CD4-positive, alpha-beta T cell treated with Interleukin-21 for 1 hour (primary cell): ENCODE results near the gene OR2K2.
"Not testable (repeated sequence)": the region's sequence is repeated elsewhere in the genome, so short reads cannot be mapped to it uniquely, and the experiment has no call there.

ENCODE experiments used
- DNase-seq: peaks from one replicate; pipeline ENCODE4 v3.0.0-alpha.2; 2020

OR2K2 gene

GRCh38 chr9:111297066-111297824 is 32.8 kb downstream of the OR2K2 start:
- no peak for DNase-seq

- no peak for DNase-seq
Measured at GRCh38 chr9:111294691-111295451, 35.2 kb downstream of the OR2K2 start.

- no peak for DNase-seq
Measured at GRCh38 chr9:111287127-111287526, 42.9 kb downstream of the OR2K2 start.

- no peak for DNase-seq
Measured at GRCh38 chr9:111284703-111285102, 45.3 kb downstream of the OR2K2 start.

GRCh38 chr9:111282845-111283244 is 47.2 kb downstream of the OR2K2 start:
- DNase-seq = no peak

- not testable (repeated sequence) for DNase-seq
Measured at GRCh38 chr9:111280795-111281194, 49.2 kb downstream of the OR2K2 start.
